Measurements from ENCODE around the gene IGLL5. TPM values are rescaled to one million over a fixed set of nuclear protein-coding genes. Genes with fewer than 3 reads are reported as not detected.

IGLL5 gene
- total RNA-seq, 1 donor from 2014 or later, result not detected

GRCh38 chr22:22842085-22842484, 45.5 kb upstream of the IGLL5 start:
- Mint-ChIP-seq H3K27ac (ENCODE audit: unreplicated experiment) (no peak overlapping the region), H3K4me3 (ENCODE audit: unreplicated experiment) (no peak overlapping the region), H3K9me3 (ENCODE audit: unreplicated experiment) (no peaks in the 10 kb centered on the region), H3K36me3 (ENCODE audit: low read depth, unreplicated experiment) (no peaks in the 10 kb centered on the region), H3K4me1 (ENCODE audit: low read depth, unreplicated experiment) (no peaks in the 10 kb centered on the region), H3K27me3 (ENCODE audit: low read depth, unreplicated experiment) (peaks cover 19% of the 10 kb centered on the region)
- Histone ChIP-seq H3K4me3 (ENCODE audit: insufficient read depth, low read depth, low read length) (no peak overlapping the region), H3K9ac (ENCODE audit: low read length) (no peak overlapping the region), H2AFZ (ENCODE audit: low read depth, low read length) (no peak overlapping the region), H3K9me3 (ENCODE audit: insufficient read depth, low read depth, low read length) (no peaks in the 10 kb centered on the region), H3K4me1 (ENCODE audit: insufficient read depth, low read length) (no peaks in the 10 kb centered on the region), H3K36me3 (ENCODE audit: insufficient read depth, low read length) (no peaks in the 10 kb centered on the region), H3K27ac (ENCODE audit: low read depth, low read length) (no peak overlapping the region), H3K4me2 (ENCODE audit: low read length) (no peak overlapping the region), H3K27me3 (ENCODE audit: insufficient read depth, low read length) (peaks cover 3% of the 10 kb centered on the region), H3K79me2 (ENCODE audit: insufficient read depth, low read length) (no peaks in the 10 kb centered on the region), H4K20me1 (ENCODE audit: insufficient read depth, low read length) (no peaks in the 10 kb centered on the region)
- FAIRE-seq (no peak), DNase-seq (ENCODE audit: low read depth) (no peak)
- TF ChIP-seq CTCF (IDR thresholded peaks at IDR 0.05; ENCODE audit: insufficient read depth, low read depth, low read length) (no peak), EZH2 (IDR thresholded peaks at IDR 0.05; ENCODE audit: insufficient read depth, low read length) (no peak)

- no peak for DNase-seq (ENCODE audit: low read depth)
- Histone ChIP-seq H3K79me2 (ENCODE audit: insufficient read depth, low read length) (no peaks in the 10 kb centered on the region), H3K9ac (ENCODE audit: low read length) (no peak overlapping the region), H3K4me2 (ENCODE audit: low read length) (no peak overlapping the region), H3K9me3 (ENCODE audit: insufficient read depth, low read depth, low read length) (no peaks in the 10 kb centered on the region), H3K36me3 (ENCODE audit: insufficient read depth, low read length) (no peaks in the 10 kb centered on the region), H4K20me1 (ENCODE audit: insufficient read depth, low read length) (no peaks in the 10 kb centered on the region), H3K27ac (ENCODE audit: low read depth, low read length) (no peak overlapping the region), H2AFZ (ENCODE audit: low read depth, low read length) (no peak overlapping the region), H3K4me1 (ENCODE audit: insufficient read depth, low read length) (no peaks in the 10 kb centered on the region), H3K27me3 (ENCODE audit: insufficient read depth, low read length) (peaks cover 5% of the 10 kb centered on the region), H3K4me3 (ENCODE audit: insufficient read depth, low read depth, low read length) (no peak overlapping the region)
- H3K9me3 Mint-ChIP-seq (ENCODE audit: unreplicated experiment), result no peaks in the 10 kb centered on the region
- FAIRE-seq, result no peak
- no peaks in the 10 kb centered on the region for H3K36me3 Mint-ChIP-seq (ENCODE audit: low read depth, unreplicated experiment)
- TF ChIP-seq CTCF (IDR thresholded peaks at IDR 0.05; ENCODE audit: insufficient read depth, low read depth, low read length), result no peak
- no peak for TF ChIP-seq EZH2 (IDR thresholded peaks at IDR 0.05; ENCODE audit: insufficient read depth, low read length)
- no peaks in the 10 kb centered on the region for H3K4me1 Mint-ChIP-seq (ENCODE audit: low read depth, unreplicated experiment)
- H3K4me3 Mint-ChIP-seq (ENCODE audit: unreplicated experiment), result no peak overlapping the region
- peaks cover 26% of the 10 kb centered on the region for H3K27me3 Mint-ChIP-seq (ENCODE audit: low read depth, unreplicated experiment)
- H3K27ac Mint-ChIP-seq (ENCODE audit: unreplicated experiment), result no peak overlapping the region
Measured at GRCh38 chr22:22843848-22844247, 43.8 kb upstream of the IGLL5 start.

- FAIRE-seq, result no peak
- H3K79me2 ChIP-seq (ENCODE audit: insufficient read depth, low read length), result no peaks in the 10 kb centered on the region
- H3K27ac ChIP-seq (ENCODE audit: low read depth, low read length), result no peak overlapping the region
- Mint-ChIP-seq H3K9me3 (ENCODE audit: unreplicated experiment) (no peaks in the 10 kb centered on the region), H3K36me3 (ENCODE audit: low read depth, unreplicated experiment) (no peaks in the 10 kb centered on the region), H3K27ac (ENCODE audit: unreplicated experiment) (no peak overlapping the region), H3K27me3 (ENCODE audit: low read depth, unreplicated experiment) (peaks cover 44% of the 10 kb centered on the region), H3K4me3 (ENCODE audit: unreplicated experiment) (no peak overlapping the region), H3K4me1 (ENCODE audit: low read depth, unreplicated experiment) (no peaks in the 10 kb centered on the region)
- no peak overlapping the region for H3K9ac ChIP-seq (ENCODE audit: low read length)
- DNase-seq (ENCODE audit: low read depth), result no peak
- H3K4me3 ChIP-seq (ENCODE audit: insufficient read depth, low read depth, low read length), result no peak overlapping the region
- no peaks in the 10 kb centered on the region for H3K36me3 ChIP-seq (ENCODE audit: insufficient read depth, low read length)
- no peak overlapping the region for H2AFZ ChIP-seq (ENCODE audit: low read depth, low read length)
- no peaks in the 10 kb centered on the region for H4K20me1 ChIP-seq (ENCODE audit: insufficient read depth, low read length)
- no peak for TF ChIP-seq CTCF (IDR thresholded peaks at IDR 0.05; ENCODE audit: insufficient read depth, low read depth, low read length)
- no peak for TF ChIP-seq EZH2 (IDR thresholded peaks at IDR 0.05; ENCODE audit: insufficient read depth, low read length)
- H3K27me3 ChIP-seq (ENCODE audit: insufficient read depth, low read length), result peaks cover 4% of the 10 kb centered on the region
- no peaks in the 10 kb centered on the region for H3K4me1 ChIP-seq (ENCODE audit: insufficient read depth, low read length)
- H3K9me3 ChIP-seq (ENCODE audit: insufficient read depth, low read depth, low read length), result no peaks in the 10 kb centered on the region
- H3K4me2 ChIP-seq (ENCODE audit: low read length), result no peak overlapping the region
Measured at GRCh38 chr22:22847241-22847640, 40.4 kb upstream of the IGLL5 start.
